Measurements from ENCODE around the gene ZDHHC21. TPM values are rescaled to one million over a fixed set of nuclear protein-coding genes. Genes with fewer than 3 reads are reported as not detected.

The ZDHHC21 gene
- total RNA-seq (2022) = 5.8 and 6.8 TPM in 2 replicates
- Bru-seq, nascent RNA = percentile 71 among the genes with signal in this experiment
- percentile 82 among the genes with signal in this experiment for BruChase-seq, experiment 1, labeled RNA remaining after a 2-hour chase
- BruChase-seq, experiment 2, labeled RNA remaining after a 6-hour chase = percentile 75 among the genes with signal in this experiment
- long read RNA-seq, full-length matches to known transcripts = 4 of 17 reads
- long read RNA-seq, partial matches to known transcripts = 0 of 17 reads
- long read RNA-seq, other reads (novel, unspliced or antisense) = 13 of 17 reads

- ChIA-PET POLR2A (no interaction called here), CTCF (no interaction called here)
- Mint-ChIP-seq H3K9me3 (ENCODE audit: unreplicated experiment) (no peaks in the 10 kb centered on the region), H3K4me3 (ENCODE audit: unreplicated experiment) (peak within 1 kb of the TSS; percentile 87), H3K36me3 (ENCODE audit: insufficient read depth, unreplicated experiment) (peaks cover 12% of the 10 kb centered on the region), H3K27ac (ENCODE audit: unreplicated experiment) (peak within 1 kb of the TSS; percentile 80), H3K4me1 (ENCODE audit: low read depth, unreplicated experiment) (no peaks in the 10 kb centered on the region), H3K27me3 (ENCODE audit: insufficient read depth, unreplicated experiment) (peaks cover 3% of the 10 kb centered on the region)
- Histone ChIP-seq H3K9me3 (no peaks in the 10 kb centered on the region), H3K4me1 (no peaks in the 10 kb centered on the region), H3K27me3 (replicated peaks; ENCODE audit: control insufficient read depth, insufficient read depth, low read length) (no peaks in the 10 kb centered on the region), H3K36me3 (ENCODE audit: control insufficient read depth, insufficient read depth, low read length) (no peaks in the 10 kb centered on the region), H3K4me3 (ENCODE audit: low read depth, low read length) (peak within 1 kb of the TSS; percentile 47)
- DNase-seq = peak; percentile 40 to 60
- no peak for TF ChIP-seq CTCF (IDR thresholded peaks at IDR 0.05; ENCODE audit: insufficient read depth in 1 of 2, low read depth in 1 of 2, low read length in 1 of 2, severe bottlenecking in 1 of 2, unreplicated experiment in 1 of 2)
- no TSS peak for BruUV-seq (replicated peaks)
- intact Hi-C loops (cut with micrococcal nuclease; ENCODE audit: unreplicated experiment) = loop anchor here (10.0 kb wide), 1 partner anchor 71 kb away; no protein-coding TSS in a partner anchor
Measured at GRCh38 chr9:14693251-14693861, at the start of gene ZDHHC21. TSS of gene ZDHHC21 (minus strand) at chr9:14693432. CDS start at chr9:14674340, 19,092 bp downstream.

GRCh38 chr9:14741369-14741768 is 48.1 kb upstream of the ZDHHC21 start:
- no peak for TF ChIP-seq CTCF (IDR thresholded peaks at IDR 0.05; ENCODE audit: insufficient read depth in 1 of 2, low read depth in 1 of 2, low read length in 1 of 2, severe bottlenecking in 1 of 2, unreplicated experiment in 1 of 2)
- H3K4me3 ChIP-seq (ENCODE audit: low read depth, low read length) = no peak overlapping the region
- DNase-seq = no peak
- H3K9me3 Mint-ChIP-seq (ENCODE audit: unreplicated experiment) = no peaks in the 10 kb centered on the region
- H3K27me3 Mint-ChIP-seq (ENCODE audit: insufficient read depth, unreplicated experiment) = peaks cover 3% of the 10 kb centered on the region
- no peaks in the 10 kb centered on the region for H3K36me3 Mint-ChIP-seq (ENCODE audit: insufficient read depth, unreplicated experiment)
- BruUV-seq (replicated peaks) = no TSS peak
- intact Hi-C loops (cut with micrococcal nuclease; ENCODE audit: unreplicated experiment) = no loop called here
- no peaks in the 10 kb centered on the region for H3K4me1 Mint-ChIP-seq (ENCODE audit: low read depth, unreplicated experiment)
- no peak overlapping the region for H3K27ac Mint-ChIP-seq (ENCODE audit: unreplicated experiment)
- no peak overlapping the region for H3K4me3 Mint-ChIP-seq (ENCODE audit: unreplicated experiment)
- H3K27me3 ChIP-seq (replicated peaks; ENCODE audit: control insufficient read depth, insufficient read depth, low read length) = no peaks in the 10 kb centered on the region
- no peaks in the 10 kb centered on the region for H3K36me3 ChIP-seq (ENCODE audit: control insufficient read depth, insufficient read depth, low read length)
- H3K4me1 ChIP-seq = no peaks in the 10 kb centered on the region
- CTCF ChIA-PET = interaction anchor here (1.3 kb wide), 1 partner anchor 27 kb away, joined by 3 read pairs; no protein-coding TSS in a partner anchor
- no peaks in the 10 kb centered on the region for H3K9me3 ChIP-seq
- POLR2A ChIA-PET = no interaction called here

- Mint-ChIP-seq H3K27ac (ENCODE audit: unreplicated experiment) (no peak overlapping the region), H3K36me3 (ENCODE audit: insufficient read depth, unreplicated experiment) (no peaks in the 10 kb centered on the region), H3K4me1 (ENCODE audit: low read depth, unreplicated experiment) (no peaks in the 10 kb centered on the region), H3K27me3 (ENCODE audit: insufficient read depth, unreplicated experiment) (peaks cover 2% of the 10 kb centered on the region), H3K9me3 (ENCODE audit: unreplicated experiment) (no peaks in the 10 kb centered on the region), H3K4me3 (ENCODE audit: unreplicated experiment) (no peak overlapping the region)
- no TSS peak for BruUV-seq (replicated peaks)
- CTCF ChIA-PET = no interaction called here
- Histone ChIP-seq H3K36me3 (ENCODE audit: control insufficient read depth, insufficient read depth, low read length) (no peaks in the 10 kb centered on the region), H3K9me3 (no peaks in the 10 kb centered on the region), H3K27me3 (replicated peaks; ENCODE audit: control insufficient read depth, insufficient read depth, low read length) (no peaks in the 10 kb centered on the region), H3K4me1 (no peaks in the 10 kb centered on the region), H3K4me3 (ENCODE audit: low read depth, low read length) (no peak overlapping the region)
- intact Hi-C loops (cut with micrococcal nuclease; ENCODE audit: unreplicated experiment) = no loop called here
- POLR2A ChIA-PET = no interaction called here
- DNase-seq = no peak
- no peak for TF ChIP-seq CTCF (IDR thresholded peaks at IDR 0.05; ENCODE audit: insufficient read depth in 1 of 2, low read depth in 1 of 2, low read length in 1 of 2, severe bottlenecking in 1 of 2, unreplicated experiment in 1 of 2)
Measured at GRCh38 chr9:14733133-14733532, 39.9 kb upstream of the ZDHHC21 start.
